ENCODE data around the gene OXTR. TPM values are rescaled to one million over a fixed set of nuclear protein-coding genes. Genes with fewer than 3 reads are reported as not detected.

The OXTR gene
- total RNA-seq, 1 experiment from 2014 or later, result 3.6 TPM

- Mint-ChIP-seq H3K36me3 (peaks cover 3% of the 10 kb centered on the region), H3K27me3 (ENCODE audit: low read depth) (peaks cover 100% of the 10 kb centered on the region), H3K9me3 (no peaks in the 10 kb centered on the region), H3K27ac (no peak overlapping the region), H3K4me3 (no peak overlapping the region), H3K4me1 (peaks cover 12% of the 10 kb centered on the region)
- POLR2A ChIA-PET, result no interaction called here
- CTCF ChIA-PET, result interaction anchor here (0.6 to 3.1 kb wide), 26 partner anchors 9 to 251 kb away, joined by 3 to 33 read pairs (median 4); partner anchors contain the start of genes LMCD1 and OXTR
- peak; percentile 91 for ATAC-seq
- TF ChIP-seq ZNF138 (CRISPR knock-in tag; conservative IDR thresholded peaks at IDR 0.05), result no peak
- peak; percentile 82 for TF ChIP-seq FOXK1 (CRISPR knock-in tag; IDR thresholded peaks at IDR 0.05)
- no peak for TF ChIP-seq STAT6 (CRISPR knock-in tag; conservative IDR thresholded peaks at IDR 0.05; ENCODE audit: low read depth)
- 0 out of 2 replicates have a peak, but pooled peaks have one; percentile 21 for TF ChIP-seq CREB1 (CRISPR knock-in tag; IDR thresholded peaks at IDR 0.05)
- TF ChIP-seq CTCF (IDR thresholded peaks at IDR 0.05), result peak; percentile 47; the same call in 1 of the 2 replicates
- peak; percentile 45; the same call in 1 of the 2 replicates for TF ChIP-seq MAX (CRISPR knock-in tag; IDR thresholded peaks at IDR 0.05)
- 0 out of 2 replicates have a peak, but pooled peaks have one; percentile 40 for TF ChIP-seq ETV6 (CRISPR knock-in tag; IDR thresholded peaks at IDR 0.05)
- TF ChIP-seq FOXP4 (CRISPR knock-in tag; IDR thresholded peaks at IDR 0.05), result 0 out of 2 replicates have a peak, but pooled peaks have one; percentile 81
- no peak for TF ChIP-seq PRDM15 (CRISPR knock-in tag; IDR thresholded peaks at IDR 0.05)
- DNase-seq (ENCODE audit: low spot score), result peak; percentile 72
Measured at GRCh38 chr3:8713901-8714759, 55.3 kb downstream of the OXTR start.

GRCh38 chr3:8712908-8713255 is 56.5 kb downstream of the OXTR start:
- Mint-ChIP-seq H3K9me3 (no peaks in the 10 kb centered on the region), H3K27ac (no peak overlapping the region), H3K36me3 (peaks cover under 1% of the 10 kb centered on the region), H3K4me3 (no peak overlapping the region), H3K4me1 (peaks cover 12% of the 10 kb centered on the region), H3K27me3 (ENCODE audit: low read depth) (peaks cover 100% of the 10 kb centered on the region)
- ChIA-PET POLR2A (no interaction called here), CTCF (interaction anchor here (1.3 to 3.1 kb wide), 4 partner anchors 11 to 57 kb away, joined by 3 to 33 read pairs (median 16); partner anchors contain the start of gene OXTR)
- no peak for ATAC-seq
- TF ChIP-seq NR3C1 (CRISPR knock-in tag; conservative IDR thresholded peaks at IDR 0.05; ENCODE audit: low read depth), result no peak
- DNase-seq (ENCODE audit: low spot score), result no peak
